CD4-positive, CD25-positive, alpha-beta regulatory T cell (primary cell): ENCODE results near the gene LAMB4. TPM values are rescaled to one million over a fixed set of nuclear protein-coding genes. Genes with fewer than 3 reads are reported as not detected.
A peak's percentile ranks its signal among the peaks of the same experiment; 100 is the strongest.

Source experiments
- ATAC-seq, 2 donors: fragments of 150-1000 bp; cut with Tn5 transposase; one replicate each; pipeline ENCODE4 v1.10.0; 2021; ENCODE audit warnings: low read depth in 2 of 2, moderate number of reproducible peaks in 2 of 2, moderate library complexity in 1 of 2
- DNase-seq, 3 donors: peaks; one replicate each; pipeline versions ENCODE4 v3.0.0 to v3.0.0-alpha.2; 2012 to 2022; ENCODE audit warnings: mixed read lengths in 1 of 3
- H3K27ac ChIP-seq: one replicate; pipeline ENCODE4 v1.7.0; 2013; ENCODE audit warnings: mild to moderate bottlenecking, low read length; ENCODE audit not compliant: insufficient read depth, poor library complexity, severe bottlenecking
- H3K27me3 ChIP-seq: one replicate; pipeline ENCODE4 v1.7.0; 2013; ENCODE audit warnings: low read length; ENCODE audit not compliant: control insufficient read depth, insufficient read depth
- H3K36me3 ChIP-seq: one replicate; pipeline ENCODE4 v1.7.0; 2013; ENCODE audit warnings: mild to moderate bottlenecking, low read length, moderate library complexity; ENCODE audit not compliant: control insufficient read depth, insufficient read depth
- H3K4me1 ChIP-seq: 2 replicates; pipeline ENCODE4 v1.7.0; 2013; ENCODE audit warnings: mild to moderate bottlenecking, low read length; ENCODE audit not compliant: insufficient read depth, control insufficient read depth, poor library complexity, severe bottlenecking
- H3K4me3 ChIP-seq: one replicate; pipeline ENCODE4 v1.7.0; 2013; ENCODE audit warnings: low read depth, mild to moderate bottlenecking, low read length, moderate library complexity
- H3K9me3 ChIP-seq, 2 experiments: 1 replicate in 1 of 2; 2 replicates in 1 of 2; pipeline ENCODE4 v1.7.0; 2013; ENCODE audit warnings: low read length in 2 of 2, mild to moderate bottlenecking in 1 of 2, moderate library complexity in 1 of 2; ENCODE audit not compliant: control insufficient read depth in 2 of 2
- H3K27ac Mint-ChIP-seq, 3 donors: one replicate each; pipeline ENCODE4 v1.8.0; 2020 to 2022; ENCODE audit warnings: mild to moderate bottlenecking in 3 of 3, mixed read lengths in 3 of 3, moderate library complexity in 2 of 3
- H3K27me3 Mint-ChIP-seq: one replicate; pipeline ENCODE4 v1.8.0; 2022; ENCODE audit warnings: mild to moderate bottlenecking, mixed read lengths
- H3K36me3 Mint-ChIP-seq: one replicate; pipeline ENCODE4 v1.8.0; 2020; ENCODE audit warnings: mixed read lengths
- H3K4me1 Mint-ChIP-seq, 4 donors: one replicate each; pipeline ENCODE4 v1.8.0; 2020 to 2022; ENCODE audit warnings: mixed read lengths in 4 of 4, mild to moderate bottlenecking in 1 of 4
- H3K4me3 Mint-ChIP-seq, 4 donors: one replicate each; pipeline ENCODE4 v1.8.0; 2020 to 2022; ENCODE audit warnings: mild to moderate bottlenecking in 4 of 4, mixed read lengths in 4 of 4, moderate library complexity in 3 of 4
- H3K9me3 Mint-ChIP-seq, 7 donors: one replicate each; pipeline ENCODE4 v1.8.0; 2020 to 2022; ENCODE audit warnings: mixed read lengths in 7 of 7, mild to moderate bottlenecking in 3 of 7, moderate library complexity in 2 of 7
- polyA plus RNA-seq, 4 donors: library from polyadenylated mRNA; unstranded; fragments of 300-500 nt; fragmentation: Illumina TruSeq; gene quantifications; one replicate each; pipeline ENCODE4 v1.2.3, GENCODE V29; 2021
- total RNA-seq: library from RNA; stranded (reverse); gene quantifications from one replicate; pipeline ENCODE4 v1.2.3, GENCODE V29; 2022

The LAMB4 gene
- total and polyA plus RNA-seq, 5 donors from 2014 or later, result not detected

DNA sequence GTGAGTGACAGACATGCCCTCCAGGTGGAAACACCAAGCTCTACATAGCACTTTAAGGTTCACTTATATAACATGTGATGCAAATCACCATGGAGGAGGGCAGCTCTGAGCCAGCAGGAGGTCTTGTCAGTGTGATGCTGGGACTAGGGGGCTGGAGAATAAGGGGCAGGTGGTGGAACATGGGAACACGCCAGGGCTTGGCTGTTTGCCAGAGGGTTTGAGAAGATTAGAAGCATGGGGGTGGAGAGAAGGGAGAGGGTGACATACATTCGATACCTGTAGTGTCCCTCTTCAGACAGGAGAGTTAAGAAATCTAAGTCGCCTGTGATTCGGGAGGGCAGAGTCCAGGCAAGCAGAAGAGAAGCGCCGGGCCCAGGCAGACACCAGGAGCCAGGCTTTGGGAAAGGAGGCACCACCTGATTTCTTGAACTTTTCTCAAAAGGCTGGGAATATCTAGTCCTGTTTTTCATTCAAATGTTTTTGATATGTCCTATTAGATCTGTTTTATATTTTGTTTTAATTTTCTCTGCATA, 16.9 kb upstream of the LAMB4 start:
- ATAC-seq (no peak), DNase-seq (no peak)
- no peaks in the 10 kb centered on the region for H3K4me1 ChIP-seq
- H3K4me3 Mint-ChIP-seq, result no peak overlapping the region
- no peaks in the 10 kb centered on the region for H3K9me3 ChIP-seq
- peaks cover 5% of the 10 kb centered on the region for H3K27me3 Mint-ChIP-seq
- H3K4me3 ChIP-seq, result no peak overlapping the region
- H3K9me3 Mint-ChIP-seq, result peaks cover 0 to 1% (median 0%) of the 10 kb centered on the region in 7 donors
- no peaks in the 10 kb centered on the region for H3K36me3 Mint-ChIP-seq
- H3K36me3 ChIP-seq, result no peaks in the 10 kb centered on the region
- no peak overlapping the region for H3K27ac ChIP-seq
- no peak overlapping the region for H3K27ac Mint-ChIP-seq
- H3K27me3 ChIP-seq, result peaks cover 3% of the 10 kb centered on the region
- no peaks in the 10 kb centered on the region for H3K4me1 Mint-ChIP-seq

- peaks cover 0 to 1% (median 0%) of the 10 kb centered on the region in 7 donors for H3K9me3 Mint-ChIP-seq
- no peak overlapping the region for H3K4me3 Mint-ChIP-seq
- Histone ChIP-seq H3K9me3 (no peaks in the 10 kb centered on the region), H3K36me3 (no peaks in the 10 kb centered on the region), H3K4me1 (no peaks in the 10 kb centered on the region), H3K27me3 (peaks cover 3% of the 10 kb centered on the region), H3K4me3 (no peak overlapping the region), H3K27ac (no peak overlapping the region)
- ATAC-seq, result no peak
- DNase-seq, result peak in 2 of 3 donors; percentile 11 to 50
- no peaks in the 10 kb centered on the region for H3K4me1 Mint-ChIP-seq
- peaks cover 5% of the 10 kb centered on the region for H3K27me3 Mint-ChIP-seq
- H3K27ac Mint-ChIP-seq, result no peak overlapping the region
- H3K36me3 Mint-ChIP-seq, result no peaks in the 10 kb centered on the region
Measured at GRCh38 chr7:108146070-108146842, 16.1 kb upstream of the LAMB4 start.

- no peaks in the 10 kb centered on the region for H3K4me1 Mint-ChIP-seq
- Histone ChIP-seq H3K27ac (no peak overlapping the region), H3K27me3 (peaks cover 3% of the 10 kb centered on the region), H3K36me3 (no peaks in the 10 kb centered on the region), H3K4me3 (no peak overlapping the region), H3K4me1 (no peaks in the 10 kb centered on the region), H3K9me3 (no peaks in the 10 kb centered on the region)
- H3K36me3 Mint-ChIP-seq, result no peaks in the 10 kb centered on the region
- peaks cover 4% of the 10 kb centered on the region for H3K27me3 Mint-ChIP-seq
- H3K9me3 Mint-ChIP-seq, result peaks cover 0 to 1% (median 0%) of the 10 kb centered on the region in 7 donors
- no peak overlapping the region for H3K4me3 Mint-ChIP-seq
- no peak overlapping the region for H3K27ac Mint-ChIP-seq
- DNase-seq (no peak), ATAC-seq (no peak)
Measured at GRCh38 chr7:108145401-108145800, 15.2 kb upstream of the LAMB4 start.

- no peak overlapping the region for H3K27ac Mint-ChIP-seq
- no peaks in the 10 kb centered on the region for H3K4me1 ChIP-seq
- H3K9me3 Mint-ChIP-seq, result peaks cover 0 to 1% (median 0%) of the 10 kb centered on the region in 7 donors
Measured at GRCh38 chr7:108144931-108145330, 14.8 kb upstream of the LAMB4 start.

GRCh38 chr7:108143658-108144420, 13.7 kb upstream of the LAMB4 start:
- Histone ChIP-seq H3K27ac (no peak overlapping the region), H3K4me3 (no peak overlapping the region), H3K27me3 (peaks cover 3% of the 10 kb centered on the region), H3K9me3 (no peaks in the 10 kb centered on the region), H3K36me3 (no peaks in the 10 kb centered on the region), H3K4me1 (no peaks in the 10 kb centered on the region)
- Mint-ChIP-seq H3K4me3 (no peak overlapping the region), H3K9me3 (peaks cover 0 to 1% (median 0%) of the 10 kb centered on the region in 7 donors), H3K27ac (no peak overlapping the region), H3K36me3 (no peaks in the 10 kb centered on the region), H3K4me1 (no peaks in the 10 kb centered on the region), H3K27me3 (no peaks in the 10 kb centered on the region)
- DNase-seq, result no peak
- no peak for ATAC-seq

More at GRCh38 chr7:108144931-108145330, 14.8 kb upstream of the LAMB4 start:
- DNase-seq (no peak), ATAC-seq (no peak)
- Histone ChIP-seq H3K9me3 (no peaks in the 10 kb centered on the region), H3K36me3 (no peaks in the 10 kb centered on the region), H3K27me3 (peaks cover 3% of the 10 kb centered on the region), H3K4me3 (no peak overlapping the region), H3K27ac (no peak overlapping the region)
- no peaks in the 10 kb centered on the region for H3K27me3 Mint-ChIP-seq
- H3K4me3 Mint-ChIP-seq, result no peak overlapping the region
- no peaks in the 10 kb centered on the region for H3K36me3 Mint-ChIP-seq
- H3K4me1 Mint-ChIP-seq, result no peaks in the 10 kb centered on the region

- Mint-ChIP-seq H3K4me1 (no peaks in the 10 kb centered on the region), H3K27ac (no peak overlapping the region), H3K27me3 (no peaks in the 10 kb centered on the region), H3K4me3 (no peak overlapping the region), H3K36me3 (no peaks in the 10 kb centered on the region), H3K9me3 (peaks cover 0 to 1% (median 0%) of the 10 kb centered on the region in 7 donors)
- Histone ChIP-seq H3K36me3 (no peaks in the 10 kb centered on the region), H3K27me3 (peaks cover 3% of the 10 kb centered on the region), H3K9me3 (no peaks in the 10 kb centered on the region), H3K4me3 (no peak overlapping the region), H3K4me1 (no peaks in the 10 kb centered on the region), H3K27ac (no peak overlapping the region)
- ATAC-seq (no peak), DNase-seq (no peak)
Measured at GRCh38 chr7:108142675-108143259, 12.6 kb upstream of the LAMB4 start.

DNA sequence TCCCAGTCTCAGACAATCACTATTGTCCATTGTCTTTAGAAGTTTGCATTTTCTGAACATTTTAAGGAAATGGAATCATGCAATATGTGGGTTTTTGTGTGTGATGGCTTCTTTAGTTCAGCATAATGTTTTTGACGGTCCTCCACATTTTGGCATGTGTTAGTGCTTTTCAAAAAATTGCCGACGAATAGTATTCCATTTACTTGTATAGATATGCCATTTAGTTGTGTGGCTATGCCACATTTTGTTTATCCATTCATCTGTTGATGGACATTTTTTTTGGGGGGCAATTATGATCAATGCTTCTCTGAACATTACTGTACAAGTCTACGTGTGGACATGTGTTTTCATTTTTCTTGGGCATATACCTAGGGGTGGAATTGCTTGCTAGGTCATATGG, 12.0 kb upstream of the LAMB4 start:
- Mint-ChIP-seq H3K4me1 (no peaks in the 10 kb centered on the region), H3K36me3 (no peaks in the 10 kb centered on the region), H3K9me3 (peaks cover 0 to 1% (median 0%) of the 10 kb centered on the region in 7 donors), H3K4me3 (no peak overlapping the region), H3K27me3 (no peaks in the 10 kb centered on the region), H3K27ac (no peak overlapping the region)
- peaks cover 3% of the 10 kb centered on the region for H3K27me3 ChIP-seq
- H3K4me3 ChIP-seq, result no peak overlapping the region
- no peaks in the 10 kb centered on the region for H3K36me3 ChIP-seq
- no peak for DNase-seq
- no peak overlapping the region for H3K27ac ChIP-seq
- no peaks in the 10 kb centered on the region for H3K9me3 ChIP-seq
- no peak for ATAC-seq
- H3K4me1 ChIP-seq, result no peaks in the 10 kb centered on the region
